Coronary artery (tissue), 2 donors: ENCODE measurements around the gene ADAMTS9.

ENCODE experiments used
- DNase-seq: peaks from one replicate; pipeline ENCODE4 v3.0.0-alpha.2; 2017; ENCODE audit warnings: low spot score
- H3K27ac ChIP-seq, 2 donors: fragments of 200-600 bp; sonication (generic); one replicate each; pipeline ENCODE4 v1.5.1; 2016 to 2019
- H3K4me3 ChIP-seq: fragments of 200-600 bp; sonication (generic); 2 replicates; pipeline ENCODE4 v1.5.1; 2016; ENCODE audit warnings: mild to moderate bottlenecking, moderate library complexity
- TF ChIP-seq, protein P1 (sequence below): fragments of 200-600 bp; sonication (generic); IDR thresholded peaks from one replicate; pipeline ENCODE4 v1.5.1; 2019; ENCODE audit warnings: antibody characterized with exemption

ADAMTS9 gene

GRCh38 chr3:64566859-64567258 is 120.9 kb downstream of the ADAMTS9 start:
- Histone ChIP-seq H3K4me3 (no peak overlapping the region), H3K27ac (no peak overlapping the region)
- TF ChIP-seq, protein P1, sequence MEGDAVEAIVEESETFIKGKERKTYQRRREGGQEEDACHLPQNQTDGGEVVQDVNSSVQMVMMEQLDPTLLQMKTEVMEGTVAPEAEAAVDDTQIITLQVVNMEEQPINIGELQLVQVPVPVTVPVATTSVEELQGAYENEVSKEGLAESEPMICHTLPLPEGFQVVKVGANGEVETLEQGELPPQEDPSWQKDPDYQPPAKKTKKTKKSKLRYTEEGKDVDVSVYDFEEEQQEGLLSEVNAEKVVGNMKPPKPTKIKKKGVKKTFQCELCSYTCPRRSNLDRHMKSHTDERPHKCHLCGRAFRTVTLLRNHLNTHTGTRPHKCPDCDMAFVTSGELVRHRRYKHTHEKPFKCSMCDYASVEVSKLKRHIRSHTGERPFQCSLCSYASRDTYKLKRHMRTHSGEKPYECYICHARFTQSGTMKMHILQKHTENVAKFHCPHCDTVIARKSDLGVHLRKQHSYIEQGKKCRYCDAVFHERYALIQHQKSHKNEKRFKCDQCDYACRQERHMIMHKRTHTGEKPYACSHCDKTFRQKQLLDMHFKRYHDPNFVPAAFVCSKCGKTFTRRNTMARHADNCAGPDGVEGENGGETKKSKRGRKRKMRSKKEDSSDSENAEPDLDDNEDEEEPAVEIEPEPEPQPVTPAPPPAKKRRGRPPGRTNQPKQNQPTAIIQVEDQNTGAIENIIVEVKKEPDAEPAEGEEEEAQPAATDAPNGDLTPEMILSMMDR = no peak
- DNase-seq = no peak

DNA sequence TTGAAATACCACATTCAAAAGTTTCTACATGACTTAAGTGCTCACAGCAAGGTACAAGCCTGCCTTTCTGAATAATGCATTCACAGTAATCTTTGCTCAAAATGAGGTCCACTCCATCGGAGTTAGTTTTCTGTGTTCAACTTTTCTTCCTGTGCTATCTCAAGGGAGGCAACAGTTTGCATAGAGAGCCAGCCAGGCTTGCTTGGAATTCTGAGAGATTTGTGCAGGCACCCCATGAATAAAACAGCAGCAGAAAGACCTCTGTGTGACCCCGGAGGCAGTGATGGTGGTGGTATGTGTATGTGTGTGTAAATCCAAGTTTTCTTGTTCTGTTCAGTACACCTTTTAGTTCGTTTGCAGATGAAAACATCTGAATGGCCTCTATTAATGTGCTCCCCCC is 124.0 kb downstream of the ADAMTS9 start:
- Histone ChIP-seq H3K4me3 (peak overlapping the region; percentile 45), H3K27ac (no peak overlapping the region)
- TF ChIP-seq, protein P1 = no peak
- DNase-seq = no peak

GRCh38 chr3:64561868-64562267 is 125.9 kb downstream of the ADAMTS9 start:
- TF ChIP-seq, protein P1 = no peak
- no peak for DNase-seq
- H3K4me3 ChIP-seq = peak overlapping the region; percentile 73
- peak overlapping the region; percentile 77 to 87 for H3K27ac ChIP-seq

DNA sequence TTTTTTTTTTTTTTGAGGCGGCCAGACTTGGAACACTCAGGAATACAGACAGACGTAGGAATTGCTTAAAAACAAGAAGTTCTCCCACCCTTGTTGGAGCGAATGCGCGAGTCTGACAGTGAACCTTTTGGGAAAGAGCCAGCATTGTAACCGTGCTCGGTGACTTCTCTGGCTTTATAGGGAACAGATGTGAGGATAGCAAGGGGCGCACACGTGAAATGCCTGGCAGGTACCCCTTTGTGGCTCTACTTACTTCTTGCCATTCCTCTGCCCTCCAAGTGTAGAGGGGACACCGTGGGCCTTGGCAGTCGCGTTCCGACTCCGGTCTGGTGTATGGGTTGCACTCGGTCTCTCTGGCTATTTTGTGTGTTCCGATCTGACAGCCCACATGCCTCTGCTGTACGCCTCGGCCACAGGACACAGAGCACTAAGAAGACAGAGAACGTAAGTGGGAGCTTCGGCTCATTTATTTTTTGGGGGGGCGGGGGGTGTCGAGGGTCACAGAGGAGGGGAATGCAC is 126.4 kb downstream of the ADAMTS9 start:
- H3K27ac ChIP-seq = peak overlapping the region; percentile 77 to 87
- H3K4me3 ChIP-seq = peak overlapping the region; percentile 73
- TF ChIP-seq, protein P1 = no peak
- no peak for DNase-seq

- Histone ChIP-seq H3K27ac (peak overlapping the region; percentile 77 to 87), H3K4me3 (peak overlapping the region; percentile 73)
- TF ChIP-seq, protein P1 = no peak
- no peak for DNase-seq
Observed at GRCh38 chr3:64560791-64561190, 127.0 kb downstream of the ADAMTS9 start.

DNA sequence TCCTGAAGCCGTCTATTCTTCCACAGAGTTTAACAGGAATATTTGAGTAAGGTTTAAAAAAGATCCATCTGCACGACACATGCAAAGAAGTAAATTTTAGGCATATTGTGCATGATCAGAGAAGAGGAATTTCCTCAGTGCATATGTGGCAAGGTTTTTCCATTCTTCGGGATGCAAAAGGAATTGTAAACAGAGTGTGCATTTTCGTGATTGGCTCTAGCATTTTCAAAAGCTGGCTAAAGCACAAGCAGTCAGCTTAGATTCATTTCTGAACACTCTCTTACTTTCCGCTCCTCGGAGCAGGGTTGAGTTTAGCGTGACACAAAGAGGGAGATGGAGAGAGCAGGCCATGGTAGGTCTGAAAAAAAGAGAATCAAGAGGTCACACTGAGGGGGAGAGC is 128.2 kb downstream of the ADAMTS9 start:
- TF ChIP-seq, protein P1 = no peak
- Histone ChIP-seq H3K27ac (peak overlapping the region in 1 of 2 donors; percentile 15), H3K4me3 (no peak overlapping the region)
- no peak for DNase-seq

- H3K27ac ChIP-seq = no peak overlapping the region
- no peak overlapping the region for H3K4me3 ChIP-seq
- no peak for DNase-seq
- TF ChIP-seq, protein P1 = no peak
Observed at GRCh38 chr3:64556046-64556445, 131.8 kb downstream of the ADAMTS9 start.
